ENCODE measurements around the gene PAQR8. TPM values are rescaled to one million over a fixed set of nuclear protein-coding genes. Genes with fewer than 3 reads are reported as not detected.
A peak's percentile ranks its signal among the peaks of the same experiment; 100 is the strongest.

Gene PAQR8
- total and polyA plus RNA-seq, 2 of the 13 experiments (the other 11 are each of a cell fraction or from before 2014, with no cell fraction given) = 37.7 to 50.7 TPM

- peak within 1 kb of the TSS; percentile 95 for H3K9ac ChIP-seq (ENCODE audit: insufficient read depth, low read depth, low read length)
- H3K79me2 ChIP-seq (ENCODE audit: insufficient read depth, low read length) = peaks cover 4% of the 10 kb centered on the region
- intact Hi-C loops (cut with micrococcal nuclease; ENCODE audit: unreplicated experiment) (loop anchor here (1.0 to 5.0 kb wide), 5 partner anchors 82 to 178 kb away; no protein-coding TSS in a partner anchor), in situ Hi-C loops (cut with HindIII; ENCODE audit: extremely low pct_ligation_motif_present, low pct_unique_long_range_greater_than_20kb) (loop anchor here (5.0 kb wide), 2 partner anchors 177 to 242 kb away; no protein-coding TSS in a partner anchor)
- peaks cover 62% of the 10 kb centered on the region for H3K4me1 ChIP-seq (ENCODE audit: insufficient read depth, low read length)
- no peaks in the 10 kb centered on the region for H4K20me1 ChIP-seq (ENCODE audit: insufficient read depth, low read length)
- peak; percentile 98 for DNase-seq (ENCODE audit: low spot score)
- FAIRE-seq = peak; percentile 81
- under 1% methylated on average over 23 of the region's 57 CpGs for WGBS (ENCODE audit: low lambda C conversion rate)
- H3K36me3 ChIP-seq (replicated peaks in 1 of 2; ENCODE audit: control insufficient read depth in 1 of 2, insufficient read depth in 2 of 2, low read length in 2 of 2) = no peaks in the 10 kb centered on the region
- CTCF ChIA-PET (ENCODE audit: low intra/inter-chr PET ratio, low total read pairs) = interaction anchor here (1.4 kb wide), 1 partner anchor 243 kb away, joined by 5 read pairs; no protein-coding TSS in a partner anchor
- H3K9me3 ChIP-seq (ENCODE audit: low read length) = no peaks in the 10 kb centered on the region
- peak within 1 kb of the TSS; percentile 78 to 99 (median 90) for H3K4me3 ChIP-seq (replicated peaks in 1 of 3; ENCODE audit: insufficient read depth in 1 of 3, low read depth in 2 of 3, low read length in 3 of 3)
- peak within 1 kb of the TSS; percentile 100 for H3K4me2 ChIP-seq (ENCODE audit: low read depth, low read length)
- peak within 1 kb of the TSS; percentile 91 for H3K27ac ChIP-seq (ENCODE audit: extremely low read length, insufficient read depth, low read length)
- BruUV-seq (replicated peaks) = no TSS peak
- H3K27me3 ChIP-seq (ENCODE audit: control insufficient read depth in 1 of 2, insufficient read depth in 2 of 2, low read length in 2 of 2) = peaks cover 0 to 4% of the 10 kb centered on the region in 2 experiments; a peak in 1 of 5 replicates
- peak; percentile 96 for ATAC-seq
- H2AFZ ChIP-seq (ENCODE audit: low read length) = peak within 1 kb of the TSS; percentile 96
- POLR2A ChIA-PET = interaction anchor here (0.7 to 3.5 kb wide), 23 partner anchors 10 to 699 kb away, joined by 3 to 38 read pairs (median 4); partner anchors contain the start of genes MCM3 and TRAM2
- TF ChIP-seq ARID4A (CRISPR knock-in tag; IDR thresholded peaks at IDR 0.05; ENCODE audit: borderline replicate concordance) (peak; percentile 99), ZNF367 (CRISPR knock-in tag; IDR thresholded peaks at IDR 0.05; ENCODE audit: borderline replicate concordance) (no peak), ZFP90 (CRISPR knock-in tag; IDR thresholded peaks at IDR 0.05; ENCODE audit: borderline replicate concordance) (peak; percentile 82; the same call in 1 of the 2 replicates), CTCF (CRISPR knock-in tag; IDR thresholded peaks at IDR 0.05) (peak; percentile 33), DR1 (CRISPR knock-in tag; IDR thresholded peaks at IDR 0.05) (peak; percentile 88; the same call in 1 of the 2 replicates), ZNF256 (CRISPR knock-in tag; conservative IDR thresholded peaks at IDR 0.05) (peak; percentile 78), ZBTB26 (CRISPR knock-in tag; IDR thresholded peaks at IDR 0.05; ENCODE audit: borderline replicate concordance) (peak; percentile 79; the same call in 1 of the 2 replicates), PLSCR1 (CRISPR knock-in tag; IDR thresholded peaks at IDR 0.05; ENCODE audit: borderline replicate concordance) (no peak), ZNF670 (CRISPR knock-in tag; IDR thresholded peaks at IDR 0.05; ENCODE audit: borderline replicate concordance) (0 out of 2 replicates have a peak, but pooled peaks have one; percentile 66), CERS6 (CRISPR knock-in tag; IDR thresholded peaks at IDR 0.05) (no peak), ZNF451 (CRISPR knock-in tag; IDR thresholded peaks at IDR 0.05) (no peak)
These were observed 58.1 kb downstream of the PAQR8 start, which contains the start of gene EFHC1 for GRCh38 chr6:52419809-52420667. Gene EFHC1 (plus strand): TSS chr6:52420342. CDS start chr6:52420411, 69 bp downstream.
